HG03135 (cell line): ENCODE results near the gene DHRS2.
"Not testable (repeated sequence)": the region's sequence is repeated elsewhere in the genome, so short reads cannot be mapped to it uniquely, and the experiment has no call there.

Source experiments
- ATAC-seq: cut with Tn5 transposase; IDR thresholded peaks from one replicate; pipeline ENCODE4 v1.9.1; 2021; ENCODE audit warnings: mild to moderate bottlenecking, moderate library complexity; ENCODE audit not compliant: unreplicated experiment

DHRS2 gene

GRCh38 chr14:23675906-23676305 is 39.7 kb downstream of the DHRS2 start:
- no peak for ATAC-seq

- no peak for ATAC-seq
Measured at GRCh38 chr14:23681337-23681736, 45.2 kb downstream of the DHRS2 start.

- ATAC-seq: not testable (repeated sequence)
Measured at GRCh38 chr14:23689709-23690514, 53.7 kb downstream of the DHRS2 start.

GRCh38 chr14:23692416-23692815 is 56.3 kb downstream of the DHRS2 start:
- ATAC-seq: no peak

GRCh38 chr14:23693252-23693775 is 57.1 kb downstream of the DHRS2 start:
- ATAC-seq: no peak

- no peak for ATAC-seq
Measured at GRCh38 chr14:23694085-23694948, 58.2 kb downstream of the DHRS2 start.
